Left colon (tissue), 2 donors: ENCODE data around the gene SCARB1. TPM values are rescaled to one million over a fixed set of nuclear protein-coding genes. Genes with fewer than 3 reads are reported as not detected.
A peak's percentile ranks its signal among the peaks of the same experiment; 100 is the strongest.

ENCODE experiments used
- ATAC-seq: fragments of 200-7000 bp; cut with Tn5 transposase; one replicate; pipeline ENCODE4 v1.9.1; 2020; ENCODE audit warnings: mild to moderate bottlenecking, moderate library complexity
- DNase-seq, 2 donors: peaks; one replicate each; pipeline ENCODE4 v3.0.0-alpha.2; 2020
- intact Hi-C, 2 donors: fragments of 100-400 bp; cut with DNase I in 1 of 2; cut with micrococcal nuclease in 1 of 2; formaldehyde crosslinking; loops; one replicate each; pipeline versions ENCODE4 v1.11.2 to v1.14.0; 2022; cut with DNase I, micrococcal nuclease
- total RNA-seq, 2 donors: library from RNA; stranded (reverse); fragmentation: NEBNext Ultra II Directional; extraction: Animal tissue kit (Norgen Biotek cat#: 25700); gene quantifications; one replicate each; pipeline ENCODE4 v1.2.1, GENCODE V29; 2021
- donor health status: DM: no; HTN: no; CAD: no.
- donor health status: DM: yes; HTN: yes; CAD: no.

The SCARB1 gene
- total RNA-seq, 2 donors from 2014 or later: 39.1 to 66.1 TPM

DNA sequence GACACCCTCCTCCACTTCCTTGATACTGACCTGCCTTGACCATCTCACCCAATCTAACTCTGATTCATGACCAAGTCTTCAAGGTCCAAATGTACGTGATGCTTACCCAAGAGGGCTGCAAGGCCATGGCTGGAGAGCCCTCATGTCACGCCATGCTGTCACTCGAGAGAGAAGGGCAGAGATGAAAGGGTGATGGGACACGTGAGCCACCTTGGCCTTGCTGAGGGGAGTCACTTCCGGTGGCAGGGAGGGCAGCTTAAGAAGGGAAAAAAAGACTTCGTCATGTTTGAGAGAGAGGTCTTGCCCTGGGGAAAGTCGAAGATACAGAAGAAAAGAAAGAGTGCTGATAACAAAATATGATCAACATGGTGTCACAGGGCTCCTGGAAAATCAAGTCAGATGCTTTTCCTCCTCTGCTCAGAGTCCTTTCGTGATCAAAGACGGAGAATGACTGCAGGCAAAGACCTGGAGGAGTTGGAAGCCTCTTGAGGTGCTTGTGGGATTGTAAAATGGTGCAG is 3.3 kb upstream of the SCARB1 start:
- ATAC-seq (no peak), DNase-seq (no peak)
- intact Hi-C loops: no loop called here

DNA sequence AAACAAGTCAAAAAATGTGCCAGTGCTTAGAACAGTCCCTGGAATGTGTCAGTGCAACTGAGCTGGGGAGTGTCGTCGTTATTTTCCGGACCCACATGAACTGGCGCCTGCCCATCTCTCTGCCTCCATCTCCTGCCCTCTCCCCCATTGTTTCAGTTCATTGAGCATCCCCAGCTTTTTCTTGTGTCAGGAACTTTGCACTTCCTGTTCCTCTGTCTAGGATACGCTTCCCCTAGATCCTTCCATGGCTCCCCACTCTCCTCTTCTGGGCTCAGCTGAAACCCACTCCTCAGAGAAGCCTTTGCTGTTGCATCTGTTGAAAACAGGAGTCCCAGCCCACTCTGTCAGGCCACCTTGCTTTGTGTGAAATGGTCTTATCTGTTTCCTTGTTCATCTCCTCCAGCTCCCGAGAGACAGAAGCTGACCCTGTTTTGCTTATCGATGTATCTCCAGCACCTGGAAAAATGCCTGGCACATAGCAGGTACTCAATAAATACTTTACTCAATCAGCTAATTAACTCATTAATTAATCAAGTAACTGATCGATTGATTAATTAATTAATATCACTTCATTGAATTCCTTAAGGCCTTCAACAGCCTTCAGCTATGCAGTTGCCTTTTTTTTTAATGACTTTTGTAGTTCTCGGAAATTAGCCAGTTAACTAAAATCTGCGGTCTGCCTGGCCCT is 2.7 kb upstream of the SCARB1 start:
- DNase-seq (no peak), ATAC-seq (no peak)
- intact Hi-C loops: no loop called here

DNA sequence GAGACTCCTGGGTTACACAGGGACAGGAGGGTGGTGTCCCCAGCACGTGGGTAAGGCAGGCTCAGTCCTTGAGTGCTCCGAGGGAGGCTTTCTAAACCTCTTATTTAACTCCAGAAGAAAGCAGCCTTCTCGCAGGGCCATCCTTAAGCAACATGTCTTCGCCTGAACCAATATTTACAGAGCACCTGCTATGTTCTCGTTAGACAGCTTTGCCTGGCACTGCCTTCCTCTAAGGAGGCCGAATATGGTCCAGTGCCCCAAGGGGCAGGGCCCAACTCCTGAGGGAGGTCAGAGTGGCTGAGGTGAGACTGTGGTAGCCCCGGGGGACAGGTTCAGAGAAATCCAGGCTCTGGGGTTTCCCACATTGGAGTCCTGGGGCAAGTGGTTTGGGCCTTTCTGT is 2.1 kb upstream of the SCARB1 start:
- intact Hi-C loops: no loop called here
- ATAC-seq (no peak), DNase-seq (no peak)

GRCh38 chr12:124864326-124864752 is 675 bp upstream of the SCARB1 start:
- ATAC-seq: no peak
- intact Hi-C loops: no loop called here
- DNase-seq: peak in 1 of 2 donors; percentile 31

GRCh38 chr12:124862768-124863415 is 772 bp downstream of the SCARB1 start:
- intact Hi-C loops: no loop called here
- DNase-seq: peak in 1 of 2 donors; percentile 48
- peak; percentile 24 for ATAC-seq

- intact Hi-C loops: no loop called here
- DNase-seq (no peak), ATAC-seq (no peak)
These were observed 1.6 kb downstream of the SCARB1 start for GRCh38 chr12:124861898-124862676.

GRCh38 chr12:124861492-124861891 is 2.2 kb downstream of the SCARB1 start:
- DNase-seq: peak in 1 of 2 donors; percentile 53
- ATAC-seq: peak; percentile 16
- intact Hi-C loops: no loop called here

DNA sequence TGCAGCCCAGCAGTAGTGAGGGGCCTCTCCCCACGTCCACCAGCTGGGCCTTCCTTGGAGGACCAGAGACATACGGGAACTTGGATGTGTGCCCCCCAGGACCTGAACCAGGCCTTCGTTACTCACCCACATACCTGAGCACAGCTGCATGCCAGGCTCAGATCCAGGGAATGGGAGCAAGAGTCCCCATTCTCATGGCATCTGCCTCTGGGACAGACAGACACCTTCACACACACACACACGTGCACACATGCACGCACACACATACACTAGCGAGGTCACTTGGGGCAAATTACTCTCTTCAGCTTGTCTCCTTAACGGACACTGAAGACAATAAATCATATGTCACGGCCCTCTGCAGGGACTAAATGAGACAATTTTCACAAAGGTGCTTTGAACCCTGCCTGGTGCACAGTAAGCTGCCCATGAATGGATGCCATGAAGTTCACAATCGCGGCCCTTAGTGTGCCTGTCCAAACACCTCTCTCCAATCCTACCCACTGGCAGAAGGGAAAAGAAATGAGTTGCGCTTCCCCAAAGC is 5.7 kb downstream of the SCARB1 start:
- intact Hi-C loops: no loop called here

DNA sequence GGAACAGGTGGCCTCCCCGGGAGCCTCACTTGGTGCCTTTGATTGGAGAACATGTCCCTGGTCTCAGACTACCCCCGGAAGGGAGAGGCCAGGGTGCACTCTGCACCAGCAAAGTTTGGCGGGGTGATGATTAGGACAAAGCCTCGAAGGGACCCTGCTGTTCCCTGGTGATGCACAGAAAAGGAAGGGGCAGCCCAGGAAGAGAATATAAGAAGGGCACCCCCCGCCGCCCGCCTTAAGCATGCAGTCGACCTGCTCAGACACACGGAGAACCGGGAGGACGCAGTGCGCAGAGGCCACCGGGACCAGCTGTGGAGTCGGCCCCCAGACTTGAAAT is 6.9 kb downstream of the SCARB1 start:
- DNase-seq: no peak
- intact Hi-C loops: no loop called here
- no peak for ATAC-seq

More for the DNA sequence above, 5.7 kb downstream of the SCARB1 start:
- no peak for DNase-seq
- no peak for ATAC-seq

- DNase-seq (no peak), ATAC-seq (no peak)
- intact Hi-C loops: no loop called here
These were observed 7.4 kb downstream of the SCARB1 start for GRCh38 chr12:124856132-124856841.

- ATAC-seq (no peak), DNase-seq (no peak)
- intact Hi-C loops: no loop called here
These were observed 8.2 kb downstream of the SCARB1 start for GRCh38 chr12:124855275-124855957.

DNA sequence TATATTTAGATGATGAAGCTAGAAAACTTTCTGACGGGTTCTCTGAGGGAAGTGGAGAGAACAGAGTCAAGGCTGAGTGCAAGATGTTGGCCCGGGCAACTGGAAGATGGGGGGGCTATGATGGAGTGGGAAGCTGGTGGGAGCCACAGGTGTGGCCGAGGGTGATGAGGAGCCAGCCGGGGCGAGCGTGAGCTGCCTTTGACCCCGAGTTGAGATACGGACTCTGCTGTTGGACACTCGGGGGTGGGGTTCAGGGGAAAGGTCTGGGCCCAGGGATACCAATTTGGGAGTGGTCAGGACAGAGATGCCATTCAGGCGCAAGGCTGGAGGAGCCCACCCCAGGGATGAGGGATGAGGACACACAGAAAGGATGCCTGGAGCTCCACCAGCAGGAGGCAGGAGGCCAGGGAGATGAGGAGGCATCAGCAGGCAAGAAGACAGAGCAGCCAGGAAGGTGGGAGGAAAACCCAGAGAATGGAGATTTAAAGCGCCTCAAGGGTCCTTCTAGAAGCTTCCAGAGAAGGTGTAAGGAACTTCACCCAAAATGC is 9.0 kb downstream of the SCARB1 start:
- ATAC-seq (no peak), DNase-seq (no peak)
- intact Hi-C loops: no loop called here

DNA sequence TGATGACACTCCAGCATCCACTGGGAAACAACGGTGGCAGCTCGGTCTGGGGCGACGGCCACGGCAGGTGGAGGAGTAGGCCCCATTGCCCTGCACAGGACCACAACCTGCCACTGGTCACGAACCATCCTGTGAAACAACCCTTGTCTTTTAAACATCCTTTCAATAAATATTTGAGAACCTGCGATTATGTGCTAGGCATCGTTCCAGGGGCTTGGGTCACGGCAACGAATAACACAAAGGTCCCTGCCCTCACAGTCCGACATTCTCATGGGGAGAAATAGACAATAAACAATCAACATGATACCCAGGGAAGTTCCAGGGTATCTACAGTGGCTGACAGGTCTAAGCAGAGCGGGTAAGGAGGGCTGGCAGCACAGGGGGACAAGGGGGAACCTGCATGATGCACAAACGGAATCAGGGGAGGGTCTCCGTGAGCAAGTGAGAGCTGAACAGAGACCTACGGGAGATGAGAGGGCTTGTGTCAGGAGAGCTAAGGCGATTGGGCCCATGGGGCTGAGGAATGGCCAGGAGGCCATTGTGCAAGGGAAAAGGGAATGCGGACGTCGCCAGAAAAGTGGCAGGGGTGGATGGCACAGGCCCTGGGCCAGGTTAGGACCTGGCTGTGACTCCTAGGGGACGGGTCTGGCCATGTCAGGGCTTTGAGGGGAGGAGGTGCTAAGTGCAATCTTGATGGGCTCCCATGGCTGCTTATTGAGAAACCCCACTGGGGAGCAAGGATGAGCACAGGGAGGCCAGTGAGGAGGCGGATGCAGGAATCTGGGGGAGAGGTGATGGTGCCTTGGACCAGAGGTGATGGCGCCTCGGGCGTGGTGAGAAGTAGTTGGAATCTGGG is 9.7 kb downstream of the SCARB1 start:
- no peak for ATAC-seq
- intact Hi-C loops: no loop called here
- no peak for DNase-seq

GRCh38 chr12:124852911-124853427 is 10.7 kb downstream of the SCARB1 start:
- no peak for DNase-seq
- intact Hi-C loops: no loop called here
- ATAC-seq: no peak

- intact Hi-C loops: no loop called here
These were observed 11.3 kb downstream of the SCARB1 start for GRCh38 chr12:124852329-124852831.

GRCh38 chr12:124851342-124851741 is 12.3 kb downstream of the SCARB1 start:
- intact Hi-C loops: no loop called here
- peak; percentile 51 for ATAC-seq
- DNase-seq: no peak

More at GRCh38 chr12:124852329-124852831, 11.3 kb downstream of the SCARB1 start:
- DNase-seq: peak; percentile 57 to 76
- ATAC-seq: peak; percentile 76

DNA sequence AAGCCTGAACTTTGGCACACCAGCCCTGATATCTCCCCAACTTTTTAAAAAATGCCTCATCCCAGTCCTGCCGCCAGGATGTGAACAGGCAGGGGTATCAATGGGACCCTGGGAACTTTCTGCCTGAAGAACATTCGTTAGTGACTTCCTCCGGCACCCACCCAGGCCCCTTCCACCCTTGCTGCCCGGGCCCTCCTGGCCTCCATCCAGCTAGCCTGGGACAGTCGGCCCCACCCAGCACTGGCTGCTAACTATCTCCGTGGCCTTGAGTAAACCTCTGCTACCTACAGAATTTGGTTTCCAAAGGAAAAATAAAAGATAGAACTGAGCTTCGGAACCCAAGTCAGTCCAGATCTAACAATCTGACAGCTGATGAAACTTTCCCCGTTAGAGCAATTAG is 14.3 kb downstream of the SCARB1 start:
- DNase-seq (peak in 1 of 2 donors; percentile 68), ATAC-seq (peak; percentile 61)
- intact Hi-C loops: no loop called here
